ENCODE measurements around the gene PFN3.
"Not testable (repeated sequence)": the region's sequence is repeated elsewhere in the genome, so short reads cannot be mapped to it uniquely, and the experiment has no call there.

PFN3 gene

DNA sequence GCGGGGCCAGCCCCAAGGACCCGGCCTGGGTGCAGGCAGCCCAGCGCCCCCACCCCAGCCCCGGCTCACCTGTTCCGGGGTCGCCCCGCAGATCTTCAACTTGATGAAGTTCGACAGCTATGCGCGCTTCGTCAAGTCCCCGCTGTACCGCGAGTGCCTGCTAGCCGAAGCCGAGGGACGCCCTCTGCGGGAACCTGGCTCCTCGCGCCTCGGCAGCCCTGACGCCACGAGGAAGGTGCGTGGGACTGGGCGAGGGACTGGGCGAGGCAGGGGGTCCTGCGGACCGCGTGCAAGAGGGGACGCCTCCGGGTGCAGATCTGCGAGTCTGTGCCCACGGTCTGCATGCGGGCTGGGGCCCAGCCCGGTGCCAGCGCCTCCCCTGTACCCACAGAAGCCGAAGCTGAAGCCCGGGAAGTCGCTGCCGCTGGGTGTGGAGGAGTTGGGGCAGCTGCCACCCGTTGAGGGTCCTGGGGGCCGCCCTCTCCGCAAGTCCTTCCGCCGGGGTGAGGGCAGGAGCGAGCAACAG is 33.1 kb downstream of the PFN3 start:
- H3K9me3 ChIP-seq (ENCODE audit: insufficient read depth, low read depth, low read length) = no peaks in the 10 kb centered on the region
- no peak overlapping the region for H3K27ac ChIP-seq (ENCODE audit: low read length)
- peak overlapping the region; percentile 33; the same call in 1 of the 2 replicates for H3K9ac ChIP-seq (ENCODE audit: low read depth, low read length)
- H3K4me3 ChIP-seq (ENCODE audit: low read length) = peak overlapping the region; percentile 76
- H3K27me3 ChIP-seq (ENCODE audit: insufficient read depth, low read length) = peaks cover 33% of the 10 kb centered on the region
- peaks cover 15% of the 10 kb centered on the region; the same call in 1 of the 2 replicates for H3K4me1 ChIP-seq (ENCODE audit: insufficient read depth, low read length)
- H3K36me3 ChIP-seq (ENCODE audit: insufficient read depth, low read depth, low read length) = no peaks in the 10 kb centered on the region

DNA sequence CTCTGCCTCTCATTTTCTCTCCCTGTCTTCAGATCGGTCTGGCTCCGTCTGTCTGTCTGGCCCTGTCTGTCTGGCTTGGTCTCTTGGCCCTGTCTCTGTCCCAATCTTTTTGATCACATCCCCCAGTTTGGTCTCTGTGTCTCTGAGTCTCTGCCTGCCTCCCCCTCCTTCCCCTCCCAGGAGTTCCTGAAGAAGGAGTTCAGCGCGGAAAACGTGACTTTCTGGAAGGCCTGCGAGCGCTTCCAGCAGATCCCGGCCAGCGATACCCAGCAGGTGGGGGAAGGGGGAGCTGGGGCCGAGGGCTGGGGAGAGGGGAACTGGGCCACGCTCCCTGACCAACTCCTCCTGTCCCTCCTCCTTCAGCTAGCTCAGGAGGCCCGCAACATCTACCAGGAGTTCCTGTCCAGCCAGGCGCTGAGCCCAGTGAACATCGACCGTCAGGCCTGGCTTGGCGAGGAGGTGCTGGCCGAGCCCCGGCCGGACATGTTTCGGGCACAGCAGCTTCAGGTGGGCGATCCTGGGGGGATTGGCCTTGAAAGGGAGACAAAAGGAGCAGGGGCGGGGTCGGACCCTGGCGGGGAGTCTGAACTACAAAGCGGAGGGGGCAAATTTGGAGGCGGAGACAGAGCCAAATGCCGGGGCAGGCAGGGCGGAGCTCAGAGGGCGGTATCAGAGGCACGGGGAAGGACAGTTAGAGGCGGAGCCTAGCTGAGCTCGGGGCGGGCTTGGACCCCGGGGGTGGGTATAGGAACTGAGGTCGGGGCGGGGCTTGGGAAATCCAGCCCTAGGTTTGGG is 33.7 kb downstream of the PFN3 start:
- Histone ChIP-seq H3K9ac (ENCODE audit: low read depth, low read length) (peak overlapping the region; percentile 80), H3K4me3 (ENCODE audit: low read length) (peak overlapping the region; percentile 76), H3K36me3 (ENCODE audit: insufficient read depth, low read depth, low read length) (no peaks in the 10 kb centered on the region), H3K4me1 (ENCODE audit: insufficient read depth, low read length) (peaks cover 18% of the 10 kb centered on the region; the same call in 1 of the 2 replicates), H3K9me3 (ENCODE audit: insufficient read depth, low read depth, low read length) (no peaks in the 10 kb centered on the region), H3K27ac (ENCODE audit: low read length) (peak overlapping the region; percentile 80), H3K27me3 (ENCODE audit: insufficient read depth, low read length) (peaks cover 40% of the 10 kb centered on the region)

DNA sequence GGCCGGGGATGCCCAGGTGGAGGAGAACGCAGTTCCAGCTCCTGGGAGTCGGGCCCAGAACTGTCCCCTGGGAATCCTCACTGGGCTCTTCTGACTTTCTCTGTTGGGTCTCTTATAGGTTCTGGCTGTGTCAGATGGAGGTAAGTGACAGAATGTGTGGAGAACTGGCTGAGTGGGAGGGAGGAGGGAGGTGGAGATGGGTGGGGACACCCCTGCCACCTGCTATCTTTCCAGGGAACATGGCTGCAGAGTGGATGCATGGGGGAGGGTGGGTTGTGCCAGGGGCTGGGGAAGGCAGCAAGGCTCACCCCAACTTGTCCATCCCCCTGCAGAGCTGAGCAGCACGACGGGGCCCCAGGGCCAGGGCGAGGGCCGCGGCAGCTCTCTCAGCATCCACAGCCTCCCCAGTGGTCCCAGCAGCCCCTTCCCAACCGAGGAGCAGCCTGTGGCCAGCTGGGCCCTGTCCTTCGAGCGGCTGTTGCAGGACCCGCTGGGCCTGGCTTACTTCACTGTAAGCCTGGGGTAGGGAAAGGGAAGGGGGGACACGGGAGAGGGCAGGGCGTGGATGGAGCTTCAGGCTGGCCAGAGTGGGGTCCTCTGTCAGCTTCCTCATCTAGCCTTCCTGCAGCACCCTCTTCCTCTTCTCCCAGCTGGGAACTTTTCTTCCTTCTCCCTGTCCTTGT is 34.5 kb downstream of the PFN3 start:
- Histone ChIP-seq H3K4me3 (ENCODE audit: low read length) (peak overlapping the region; percentile 76), H3K36me3 (ENCODE audit: insufficient read depth, low read depth, low read length) (no peaks in the 10 kb centered on the region), H3K4me1 (ENCODE audit: insufficient read depth, low read length) (peaks cover 18% of the 10 kb centered on the region; the same call in 1 of the 2 replicates), H3K9me3 (ENCODE audit: insufficient read depth, low read depth, low read length) (no peaks in the 10 kb centered on the region), H3K9ac (ENCODE audit: low read depth, low read length) (peak overlapping the region; percentile 80), H3K27me3 (ENCODE audit: insufficient read depth, low read length) (peaks cover 40% of the 10 kb centered on the region), H3K27ac (ENCODE audit: low read length) (peak overlapping the region; percentile 80)

DNA sequence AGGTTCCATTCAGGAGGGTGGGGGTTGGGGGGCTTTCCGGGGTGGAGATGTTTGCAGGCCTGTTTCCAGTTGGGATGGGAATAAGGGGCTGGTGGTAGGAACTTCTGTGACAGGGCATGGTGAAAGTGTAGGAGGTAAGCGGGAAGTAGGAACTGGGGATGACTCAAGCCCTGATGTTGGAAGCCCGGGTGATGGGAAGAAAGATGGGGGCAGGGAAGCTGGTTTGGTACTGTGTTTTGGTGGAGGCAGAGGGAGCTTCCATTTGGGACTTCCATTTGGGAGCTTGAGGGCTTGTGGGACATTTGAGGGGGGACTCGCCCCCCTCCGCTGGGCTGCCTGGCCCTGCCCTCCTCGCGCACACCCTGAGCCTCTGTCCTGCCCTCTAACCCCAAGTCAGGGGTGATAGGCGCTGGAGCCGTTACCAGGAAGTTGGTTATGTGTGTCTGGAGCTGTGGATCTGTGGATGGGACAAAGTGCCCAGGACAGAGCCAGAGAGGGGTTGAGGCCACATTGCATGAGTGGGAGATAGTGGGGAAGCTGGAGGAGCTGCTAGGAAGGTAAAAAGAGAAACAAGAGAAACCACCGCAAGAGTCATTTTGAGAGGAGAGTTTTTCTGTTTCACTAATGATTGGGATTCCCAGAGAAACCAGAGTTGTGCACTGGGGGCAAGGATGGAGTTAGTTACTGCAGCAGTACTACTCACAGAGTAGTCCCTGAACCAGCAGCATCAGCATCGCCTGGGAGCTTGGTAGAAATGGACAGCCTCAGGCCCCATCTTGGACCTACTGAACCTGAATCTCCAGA is 36.1 kb downstream of the PFN3 start:
- H3K4me3 ChIP-seq (ENCODE audit: low read length) = no peak overlapping the region
- no peaks in the 10 kb centered on the region for H3K36me3 ChIP-seq (ENCODE audit: insufficient read depth, low read depth, low read length)
- peaks cover 40% of the 10 kb centered on the region for H3K27me3 ChIP-seq (ENCODE audit: insufficient read depth, low read length)
- no peaks in the 10 kb centered on the region for H3K9me3 ChIP-seq (ENCODE audit: insufficient read depth, low read depth, low read length)
- peaks cover 15% of the 10 kb centered on the region; the same call in 1 of the 2 replicates for H3K4me1 ChIP-seq (ENCODE audit: insufficient read depth, low read length)
- H3K9ac ChIP-seq (ENCODE audit: low read depth, low read length) = no peak overlapping the region
- H3K27ac ChIP-seq (ENCODE audit: low read length) = no peak overlapping the region

DNA sequence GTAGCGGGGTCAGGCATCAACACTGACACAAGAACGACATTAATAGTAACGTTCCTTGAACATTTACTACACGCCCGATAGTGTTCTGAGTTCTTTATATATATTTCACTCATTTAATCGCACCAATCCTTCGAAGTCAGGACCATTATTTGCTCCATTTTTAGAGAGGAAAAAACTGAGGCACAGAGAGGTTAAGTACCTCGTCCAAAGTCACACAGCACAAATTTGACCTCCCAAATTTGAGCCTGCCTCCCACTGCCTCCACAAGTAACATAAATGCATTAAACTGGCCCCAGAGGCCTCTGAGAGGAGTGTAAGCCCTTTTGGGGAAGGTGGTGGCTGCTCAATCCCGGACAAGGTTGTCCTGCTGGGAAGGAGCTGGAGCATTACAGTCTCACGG is 36.9 kb downstream of the PFN3 start:
- peak overlapping the region; percentile 71 for H3K4me3 ChIP-seq (ENCODE audit: low read length)

DNA sequence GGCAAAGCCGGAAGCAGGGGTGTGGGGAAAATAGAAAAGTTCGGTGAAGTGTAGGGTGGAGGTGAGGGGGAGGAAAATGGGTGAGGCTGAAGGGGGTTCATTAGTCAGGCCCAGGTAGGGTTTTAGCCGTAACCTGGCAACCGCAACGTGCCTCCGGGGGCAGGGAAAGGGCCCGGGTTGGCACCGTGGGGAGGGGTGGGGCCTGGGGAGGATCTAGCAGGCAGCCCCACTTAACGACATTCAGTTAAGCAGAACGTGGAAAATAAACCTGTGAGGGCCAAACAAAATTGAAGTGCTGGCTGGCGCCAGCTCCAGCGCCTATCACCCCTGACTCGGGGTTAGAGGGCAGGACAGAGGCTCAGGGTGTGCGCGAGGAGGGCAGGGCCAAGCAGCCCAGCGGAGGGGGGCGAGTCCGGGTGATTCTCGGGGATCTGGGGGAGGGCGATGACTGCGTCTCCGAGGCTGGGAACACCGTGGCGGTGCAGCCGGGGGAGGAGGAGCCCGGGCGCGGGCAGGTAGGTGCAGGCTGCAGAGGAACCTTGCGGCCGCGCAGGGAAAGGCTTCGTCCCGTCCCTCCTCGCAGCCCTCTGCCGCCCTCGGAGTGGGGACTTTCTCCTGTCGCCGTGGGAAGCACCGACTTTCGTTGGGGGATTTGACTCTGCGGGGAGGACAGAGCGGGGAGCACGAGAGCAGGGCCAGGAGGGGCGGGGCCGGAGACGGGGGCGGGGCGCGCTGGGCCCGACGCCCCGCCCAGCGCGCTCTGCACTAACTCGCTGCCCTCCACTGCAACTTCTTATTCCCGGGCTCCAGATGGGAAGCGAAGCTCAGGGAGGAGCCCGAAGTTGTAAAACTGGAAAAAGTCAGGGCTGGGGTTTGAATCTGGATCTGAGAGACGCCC is 37.6 kb downstream of the PFN3 start:
- Histone ChIP-seq H3K9ac (ENCODE audit: low read depth, low read length) (peak overlapping the region; percentile 48; the same call in 1 of the 2 replicates), H3K4me1 (ENCODE audit: insufficient read depth, low read length) (peaks cover 15% of the 10 kb centered on the region; the same call in 1 of the 2 replicates), H3K27me3 (ENCODE audit: insufficient read depth, low read length) (peaks cover 28% of the 10 kb centered on the region), H3K4me3 (ENCODE audit: low read length) (peak overlapping the region; percentile 71), H3K36me3 (ENCODE audit: insufficient read depth, low read depth, low read length) (no peaks in the 10 kb centered on the region), H3K27ac (ENCODE audit: low read length) (no peak overlapping the region), H3K9me3 (ENCODE audit: insufficient read depth, low read depth, low read length) (no peaks in the 10 kb centered on the region)

More for the DNA sequence above, 36.9 kb downstream of the PFN3 start:
- peaks cover 35% of the 10 kb centered on the region for H3K27me3 ChIP-seq (ENCODE audit: insufficient read depth, low read length)
- H3K27ac ChIP-seq (ENCODE audit: low read length) = no peak overlapping the region
- H3K9me3 ChIP-seq (ENCODE audit: insufficient read depth, low read depth, low read length) = no peaks in the 10 kb centered on the region
- no peak overlapping the region; the same call in 1 of the 2 replicates for H3K9ac ChIP-seq (ENCODE audit: low read depth, low read length)
- H3K4me1 ChIP-seq (ENCODE audit: insufficient read depth, low read length) = peaks cover 15% of the 10 kb centered on the region; the same call in 1 of the 2 replicates
- H3K36me3 ChIP-seq (ENCODE audit: insufficient read depth, low read depth, low read length) = no peaks in the 10 kb centered on the region

DNA sequence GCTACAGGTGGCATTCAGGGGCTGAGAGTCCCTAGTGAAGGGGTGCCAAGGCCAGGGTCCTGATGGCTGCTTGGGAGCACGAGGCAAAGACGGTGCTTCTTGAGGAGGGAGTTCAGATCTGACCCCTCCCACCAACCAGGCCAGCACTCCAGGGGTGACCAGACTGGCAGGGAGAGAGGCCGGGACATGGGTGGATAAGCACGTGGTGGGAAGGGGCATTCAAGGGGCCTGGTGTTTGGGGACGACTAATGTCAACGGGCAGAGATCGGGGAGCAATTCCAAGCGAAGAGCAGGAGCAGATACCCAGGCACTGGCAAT is 38.2 kb downstream of the PFN3 start:
- Histone ChIP-seq H3K9ac (ENCODE audit: low read depth, low read length) (peak overlapping the region; percentile 48; the same call in 1 of the 2 replicates), H3K4me3 (ENCODE audit: low read length) (peak overlapping the region; percentile 71; the same call in 1 of the 2 replicates), H3K9me3 (ENCODE audit: insufficient read depth, low read depth, low read length) (no peaks in the 10 kb centered on the region), H3K4me1 (ENCODE audit: insufficient read depth, low read length) (peaks cover 15% of the 10 kb centered on the region; the same call in 1 of the 2 replicates), H3K36me3 (ENCODE audit: insufficient read depth, low read depth, low read length) (no peaks in the 10 kb centered on the region), H3K27me3 (ENCODE audit: insufficient read depth, low read length) (peaks cover 24% of the 10 kb centered on the region), H3K27ac (ENCODE audit: low read length) (no peak overlapping the region)

DNA sequence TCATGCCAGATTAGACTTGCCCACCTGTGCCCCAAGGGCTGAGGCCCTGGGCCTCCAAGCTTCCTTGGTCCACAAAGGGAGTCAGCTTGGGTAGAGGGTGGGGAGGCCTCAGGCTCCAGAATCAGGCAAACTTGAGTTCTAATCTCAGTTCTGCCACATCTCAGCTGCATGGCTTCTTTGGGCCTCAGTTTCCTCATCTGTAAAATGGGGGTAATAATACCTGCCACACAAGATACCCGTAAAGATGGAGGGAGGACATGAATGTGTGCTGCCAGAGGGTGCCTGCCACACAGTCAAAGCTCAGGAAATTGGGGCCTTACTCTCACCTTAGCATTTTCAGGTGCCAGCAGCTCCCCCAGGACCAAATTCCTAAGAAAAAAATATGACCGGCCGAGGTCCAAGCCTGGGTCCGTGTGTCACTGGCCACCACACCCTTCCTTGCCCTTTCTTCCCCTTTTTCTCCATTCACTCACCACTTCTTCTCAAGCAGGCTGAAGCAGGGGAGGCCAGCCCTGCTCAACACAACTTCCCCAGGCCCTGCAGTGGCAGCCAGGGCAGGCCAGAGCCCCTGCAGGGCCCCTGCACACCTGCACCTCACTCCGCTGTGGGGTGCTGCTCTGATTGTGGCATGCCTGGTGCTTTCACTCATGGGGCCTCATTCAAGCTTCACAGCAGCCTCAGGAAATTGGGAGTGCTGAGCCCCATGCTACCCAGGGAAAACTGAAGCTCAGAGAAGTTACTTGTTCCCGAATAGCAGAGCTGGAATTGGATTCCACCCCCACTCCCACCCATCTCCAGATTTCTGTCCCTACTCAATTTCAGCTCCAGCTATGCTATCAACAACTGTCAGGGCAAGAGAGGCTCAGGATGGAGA is 38.8 kb downstream of the PFN3 start:
- H3K4me3 ChIP-seq (ENCODE audit: low read length) = no peak overlapping the region
- no peak overlapping the region for H3K27ac ChIP-seq (ENCODE audit: low read length)
- no peaks in the 10 kb centered on the region for H3K9me3 ChIP-seq (ENCODE audit: insufficient read depth, low read depth, low read length)
- peaks cover 15% of the 10 kb centered on the region; the same call in 1 of the 2 replicates for H3K4me1 ChIP-seq (ENCODE audit: insufficient read depth, low read length)
- H3K9ac ChIP-seq (ENCODE audit: low read depth, low read length) = peak overlapping the region; percentile 48; the same call in 1 of the 2 replicates
- H3K36me3 ChIP-seq (ENCODE audit: insufficient read depth, low read depth, low read length) = no peaks in the 10 kb centered on the region
- H3K27me3 ChIP-seq (ENCODE audit: insufficient read depth, low read length) = peaks cover 30% of the 10 kb centered on the region

DNA sequence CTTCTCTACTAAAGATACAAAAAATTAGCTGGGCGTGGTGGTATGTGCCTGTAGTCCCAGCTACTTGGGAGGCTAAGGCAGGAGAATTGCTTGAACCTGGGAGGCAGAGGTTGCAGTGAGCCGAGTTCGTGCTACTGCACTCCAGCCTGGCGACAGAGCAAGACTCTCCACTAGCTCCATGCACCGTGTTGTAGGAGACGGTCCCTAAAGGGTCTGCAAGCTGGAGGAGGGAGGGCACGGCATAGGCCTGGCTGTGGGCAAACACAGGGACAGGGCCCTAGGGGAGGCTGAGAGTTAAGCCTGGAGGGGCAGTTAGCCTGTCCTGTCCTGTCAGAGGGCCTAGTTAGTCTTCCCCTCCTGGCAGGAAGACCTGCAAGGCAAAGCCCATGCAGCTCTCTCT is 39.7 kb downstream of the PFN3 start:
- peaks cover 10% of the 10 kb centered on the region; the same call in 1 of the 2 replicates for H3K4me1 ChIP-seq (ENCODE audit: insufficient read depth, low read length)
- not testable (repeated sequence) for H3K9ac ChIP-seq (ENCODE audit: low read depth, low read length); H3K27ac ChIP-seq (ENCODE audit: low read length); H3K36me3 ChIP-seq (ENCODE audit: insufficient read depth, low read depth, low read length); H3K4me3 ChIP-seq (ENCODE audit: low read length); H3K9me3 ChIP-seq (ENCODE audit: insufficient read depth, low read depth, low read length)
- peaks cover 37% of the 10 kb centered on the region for H3K27me3 ChIP-seq (ENCODE audit: insufficient read depth, low read length)

DNA sequence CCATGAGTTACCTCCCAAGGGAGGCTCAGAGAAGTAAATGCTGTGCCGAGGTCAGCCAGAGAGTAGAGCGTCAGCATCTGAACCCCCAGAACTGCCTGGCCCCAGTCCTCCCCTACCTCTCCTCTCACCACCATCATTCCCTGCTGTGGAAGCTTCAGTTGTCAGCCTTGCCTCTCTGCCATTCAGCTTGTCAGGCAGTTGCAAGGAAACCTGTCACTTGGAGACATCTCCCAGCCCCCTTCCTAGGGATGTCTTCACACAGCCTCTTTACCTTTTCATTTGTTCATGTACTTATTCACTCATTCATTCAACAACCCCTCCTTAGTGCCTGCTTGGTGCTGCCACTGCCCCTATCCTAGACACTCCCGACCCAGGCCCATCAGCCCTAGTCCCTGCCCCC is 40.6 kb downstream of the PFN3 start:
- Histone ChIP-seq H3K4me3 (ENCODE audit: low read length) (no peak overlapping the region), H3K4me1 (ENCODE audit: insufficient read depth, low read length) (peaks cover 7% of the 10 kb centered on the region; the same call in 1 of the 2 replicates), H3K27ac (ENCODE audit: low read length) (no peak overlapping the region), H3K9ac (ENCODE audit: low read depth, low read length) (no peak overlapping the region), H3K36me3 (ENCODE audit: insufficient read depth, low read depth, low read length) (no peaks in the 10 kb centered on the region), H3K9me3 (ENCODE audit: insufficient read depth, low read depth, low read length) (no peaks in the 10 kb centered on the region), H3K27me3 (ENCODE audit: insufficient read depth, low read length) (peaks cover 39% of the 10 kb centered on the region)

Measured in iPS-20b (cell line).